Measurements from ENCODE around the gene PCDHA11. TPM values are rescaled to one million over a fixed set of nuclear protein-coding genes. Genes with fewer than 3 reads are reported as not detected.

Gene PCDHA11
- total and polyA plus RNA-seq, 2 of the 13 experiments (the other 11 are each of a cell fraction or from before 2014, with no cell fraction given) = 0.29 TPM; not detected in 1

GRCh38 chr5:140823475-140823874 lies 45.3 kb upstream of the PCDHA11 start:
- H3K4me1 ChIP-seq (ENCODE audit: insufficient read depth, low read length) = no peaks in the 10 kb centered on the region
- CTCF ChIA-PET (ENCODE audit: low intra/inter-chr PET ratio, low total read pairs) = no interaction called here
- POLR2A ChIA-PET = no interaction called here
- no peak overlapping the region for H2AFZ ChIP-seq (ENCODE audit: low read length)
- FAIRE-seq (no peak), DNase-seq (ENCODE audit: low spot score) (no peak), ATAC-seq (no peak)
- in situ Hi-C loops (cut with HindIII; ENCODE audit: extremely low pct_ligation_motif_present, low pct_unique_long_range_greater_than_20kb) (no loop called here), intact Hi-C loops (cut with micrococcal nuclease; ENCODE audit: unreplicated experiment) (no loop called here)
- H3K36me3 ChIP-seq (replicated peaks in 1 of 2; ENCODE audit: control insufficient read depth in 1 of 2, insufficient read depth in 2 of 2, low read length in 2 of 2) = no peaks in the 10 kb centered on the region
- no peaks in the 10 kb centered on the region for H3K79me2 ChIP-seq (ENCODE audit: insufficient read depth, low read length)
- no peaks in the 10 kb centered on the region for H4K20me1 ChIP-seq (ENCODE audit: insufficient read depth, low read length)
- H3K4me3 ChIP-seq (replicated peaks in 1 of 3; ENCODE audit: insufficient read depth in 1 of 3, low read depth in 2 of 3, low read length in 3 of 3) = no peak overlapping the region
- H3K27ac ChIP-seq (ENCODE audit: extremely low read length, insufficient read depth, low read length) = no peak overlapping the region
- no peak for TF ChIP-seq ZNF142 (CRISPR knock-in tag; IDR thresholded peaks at IDR 0.05)
- TF ChIP-seq, protein P1, sequence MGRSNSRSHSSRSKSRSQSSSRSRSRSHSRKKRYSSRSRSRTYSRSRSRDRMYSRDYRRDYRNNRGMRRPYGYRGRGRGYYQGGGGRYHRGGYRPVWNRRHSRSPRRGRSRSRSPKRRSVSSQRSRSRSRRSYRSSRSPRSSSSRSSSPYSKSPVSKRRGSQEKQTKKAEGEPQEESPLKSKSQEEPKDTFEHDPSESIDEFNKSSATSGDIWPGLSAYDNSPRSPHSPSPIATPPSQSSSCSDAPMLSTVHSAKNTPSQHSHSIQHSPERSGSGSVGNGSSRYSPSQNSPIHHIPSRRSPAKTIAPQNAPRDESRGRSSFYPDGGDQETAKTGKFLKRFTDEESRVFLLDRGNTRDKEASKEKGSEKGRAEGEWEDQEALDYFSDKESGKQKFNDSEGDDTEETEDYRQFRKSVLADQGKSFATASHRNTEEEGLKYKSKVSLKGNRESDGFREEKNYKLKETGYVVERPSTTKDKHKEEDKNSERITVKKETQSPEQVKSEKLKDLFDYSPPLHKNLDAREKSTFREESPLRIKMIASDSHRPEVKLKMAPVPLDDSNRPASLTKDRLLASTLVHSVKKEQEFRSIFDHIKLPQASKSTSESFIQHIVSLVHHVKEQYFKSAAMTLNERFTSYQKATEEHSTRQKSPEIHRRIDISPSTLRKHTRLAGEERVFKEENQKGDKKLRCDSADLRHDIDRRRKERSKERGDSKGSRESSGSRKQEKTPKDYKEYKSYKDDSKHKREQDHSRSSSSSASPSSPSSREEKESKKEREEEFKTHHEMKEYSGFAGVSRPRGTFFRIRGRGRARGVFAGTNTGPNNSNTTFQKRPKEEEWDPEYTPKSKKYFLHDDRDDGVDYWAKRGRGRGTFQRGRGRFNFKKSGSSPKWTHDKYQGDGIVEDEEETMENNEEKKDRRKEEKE (IDR thresholded peaks at IDR 0.05) = no peak
- TF ChIP-seq ZFYVE20 (CRISPR knock-in tag; IDR thresholded peaks at IDR 0.05; ENCODE audit: borderline replicate concordance, low read depth) = no peak
- no peak for TF ChIP-seq ARNTL (CRISPR knock-in tag; IDR thresholded peaks at IDR 0.05)
- no peak for TF ChIP-seq ZNF550 (CRISPR knock-in tag; IDR thresholded peaks at IDR 0.05; ENCODE audit: borderline replicate concordance)
- no peak for TF ChIP-seq PHF20 (CRISPR knock-in tag; IDR thresholded peaks at IDR 0.05)
- TF ChIP-seq ZHX1 (CRISPR knock-in tag; IDR thresholded peaks at IDR 0.05; ENCODE audit: low read depth) = no peak
- BruUV-seq (replicated peaks) = no TSS peak
- no peak overlapping the region for H3K4me2 ChIP-seq (ENCODE audit: low read depth, low read length)
- no peak overlapping the region for H3K9ac ChIP-seq (ENCODE audit: insufficient read depth, low read depth, low read length)
- no peaks in the 10 kb centered on the region; a peak in 1 of 5 replicates for H3K27me3 ChIP-seq (ENCODE audit: control insufficient read depth in 1 of 2, insufficient read depth in 2 of 2, low read length in 2 of 2)
- 92% methylated on average over 37 of the region's 38 CpGs for WGBS (ENCODE audit: low lambda C conversion rate)
- no peaks in the 10 kb centered on the region for H3K9me3 ChIP-seq (ENCODE audit: low read length)

Data from HepG2 (cell line).